Tibial nerve (tissue), 3 donors: Measurements from ENCODE around the gene SATB2.

Experiments
- POLR2A ChIP-seq, 2 donors: fragments of 450-650 bp; IDR thresholded peaks; one replicate each; pipeline ENCODE4 v1.6.1; 2017; ENCODE audit warnings: antibody characterized with exemption in 2 of 2, mild to moderate bottlenecking in 2 of 2, moderate library complexity in 2 of 2
- TF ChIP-seq, protein P1 (sequence below), 5 experiments: fragments of 200-600 bp in 3 of 5; fragments of 450-650 bp in 2 of 5; sonication (generic) in 3 of 5; IDR thresholded peaks; one replicate each; pipeline ENCODE4 v1.5.1; 2016 to 2019; ENCODE audit warnings: antibody characterized with exemption in 5 of 5, mild to moderate bottlenecking in 3 of 5, moderate library complexity in 2 of 5

DNA sequence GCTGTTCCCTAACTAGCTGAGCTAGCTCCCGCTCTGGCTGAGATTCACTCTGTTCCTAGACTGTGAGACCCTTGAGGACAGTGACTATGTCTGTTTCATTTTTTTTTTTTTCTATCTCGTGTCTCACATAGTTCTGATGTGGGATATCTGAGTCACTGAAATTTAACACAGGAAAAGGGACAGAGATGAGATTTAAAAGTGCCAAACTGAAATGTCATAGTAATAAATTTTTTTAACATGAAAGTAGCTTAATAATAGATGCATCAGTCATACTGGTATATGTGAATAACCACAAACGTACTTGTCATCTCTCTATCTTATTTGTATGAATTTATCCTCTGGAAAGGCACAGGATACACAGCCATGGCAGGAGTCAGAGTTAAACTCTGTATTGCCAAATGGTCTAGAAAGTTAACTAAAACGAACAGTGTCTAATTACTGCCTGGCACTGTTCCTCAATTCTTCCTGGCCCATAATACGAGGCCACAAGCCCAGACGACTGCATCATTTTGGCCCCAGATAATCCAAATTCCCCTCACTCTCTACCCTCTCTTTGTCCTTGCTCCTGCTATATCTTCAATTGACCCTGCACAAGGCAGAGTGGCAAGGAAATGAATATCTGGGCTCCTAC is 87.5 kb downstream of the SATB2 start:
- no peak for TF ChIP-seq POLR2A (IDR thresholded peaks at IDR 0.05)
- TF ChIP-seq, protein P1, sequence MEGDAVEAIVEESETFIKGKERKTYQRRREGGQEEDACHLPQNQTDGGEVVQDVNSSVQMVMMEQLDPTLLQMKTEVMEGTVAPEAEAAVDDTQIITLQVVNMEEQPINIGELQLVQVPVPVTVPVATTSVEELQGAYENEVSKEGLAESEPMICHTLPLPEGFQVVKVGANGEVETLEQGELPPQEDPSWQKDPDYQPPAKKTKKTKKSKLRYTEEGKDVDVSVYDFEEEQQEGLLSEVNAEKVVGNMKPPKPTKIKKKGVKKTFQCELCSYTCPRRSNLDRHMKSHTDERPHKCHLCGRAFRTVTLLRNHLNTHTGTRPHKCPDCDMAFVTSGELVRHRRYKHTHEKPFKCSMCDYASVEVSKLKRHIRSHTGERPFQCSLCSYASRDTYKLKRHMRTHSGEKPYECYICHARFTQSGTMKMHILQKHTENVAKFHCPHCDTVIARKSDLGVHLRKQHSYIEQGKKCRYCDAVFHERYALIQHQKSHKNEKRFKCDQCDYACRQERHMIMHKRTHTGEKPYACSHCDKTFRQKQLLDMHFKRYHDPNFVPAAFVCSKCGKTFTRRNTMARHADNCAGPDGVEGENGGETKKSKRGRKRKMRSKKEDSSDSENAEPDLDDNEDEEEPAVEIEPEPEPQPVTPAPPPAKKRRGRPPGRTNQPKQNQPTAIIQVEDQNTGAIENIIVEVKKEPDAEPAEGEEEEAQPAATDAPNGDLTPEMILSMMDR (IDR thresholded peaks at IDR 0.05), result no peak
